K562 (cell line): Measurements from ENCODE around the gene CARD8. TPM values are rescaled to one million over a fixed set of nuclear protein-coding genes. Genes with fewer than 3 reads are reported as not detected.

Experiments used
- AFF1 ChIP-seq, 2 experiments: fragments of 450-650 bp; IDR thresholded peaks; 2 replicates each; pipeline ENCODE4 v1.6.1; 2018; ENCODE audit warnings: mild to moderate bottlenecking in 2 of 2, low read depth in 1 of 2; ENCODE audit not compliant: partially characterized antibody in 2 of 2
- ARID1B ChIP-seq: fragments of 450-650 bp; IDR thresholded peaks from 2 replicates; pipeline ENCODE4 v1.6.1; 2016; ENCODE audit warnings: antibody characterized with exemption, mild to moderate bottlenecking, inconsistent platforms
- CREM ChIP-seq: IDR thresholded peaks from 2 replicates; pipeline ENCODE4 v1.6.1; 2014; ENCODE audit warnings: antibody characterized with exemption, low read depth
- DPF2 ChIP-seq: fragments of 450-650 bp; IDR thresholded peaks from 2 replicates; pipeline ENCODE4 v1.6.1; 2016
- ETV1 ChIP-seq: fragments of 450-650 bp; conservative IDR thresholded peaks from 2 replicates; pipeline ENCODE4 v1.6.1; 2016; ENCODE audit warnings: missing genetic modification characterization, control low read depth, low read depth, missing compliant biosample characterization
- IRF2 ChIP-seq: sonication (generic); formaldehyde crosslinking; IDR thresholded peaks from 2 replicates; pipeline ENCODE4 v1.8.1; 2022; ENCODE audit warnings: mild to moderate bottlenecking, missing genetic modification reagents
- JUN ChIP-seq, 2 experiments: sonication (generic) in 1 of 2; formaldehyde crosslinking in 1 of 2; IDR thresholded peaks; 2 replicates each; pipeline versions ENCODE4 v1.6.1 to v1.8.0; 2012 to 2022; ENCODE audit warnings: borderline replicate concordance in 2 of 2, mild to moderate bottlenecking in 2 of 2, improper control_type of control experiment in 1 of 2, low read depth in 1 of 2, low read length in 1 of 2, missing genetic modification reagents in 1 of 2
- JUND ChIP-seq, 2 experiments: IDR thresholded peaks; 2 replicates in 1 of 2; 3 replicates in 1 of 2; pipeline ENCODE4 v1.6.1; 2011; ENCODE audit warnings: borderline replicate concordance in 2 of 2, low read depth in 2 of 2, low read length in 2 of 2, improper control_type of control experiment in 1 of 2, missing biosample characterization in 1 of 2, missing genetic modification characterization in 1 of 2, missing genetic modification reagents in 1 of 2
- PCBP1 ChIP-seq: fragments of 200-400 bp; formaldehyde crosslinking; IDR thresholded peaks from 2 replicates; pipeline ENCODE4 v1.6.1; 2018; ENCODE audit warnings: mild to moderate bottlenecking, low read depth, low read length; ENCODE audit not compliant: poor library complexity, severe bottlenecking
- RBM22 ChIP-seq: fragments of 200-400 bp; formaldehyde crosslinking; IDR thresholded peaks from 2 replicates; pipeline ENCODE4 v1.6.1; 2018; ENCODE audit warnings: low read length, low read depth; ENCODE audit not compliant: poor library complexity, severe bottlenecking
- SMARCA4 ChIP-seq: fragments of 450-650 bp; IDR thresholded peaks from 2 replicates; pipeline ENCODE4 v1.6.1; 2016
- SMARCC2 ChIP-seq: fragments of 450-650 bp; IDR thresholded peaks from 2 replicates; pipeline ENCODE4 v1.6.1; 2017; ENCODE audit warnings: antibody characterized with exemption, moderate library complexity, mild to moderate bottlenecking, low read depth
- SMARCE1 ChIP-seq: fragments of 450-650 bp; IDR thresholded peaks from 2 replicates; pipeline ENCODE4 v1.7.1; 2016; ENCODE audit warnings: mild to moderate bottlenecking
- SRSF3 ChIP-seq: fragments of 200-400 bp; formaldehyde crosslinking; IDR thresholded peaks from 2 replicates; pipeline ENCODE4 v1.6.1; 2016; ENCODE audit warnings: mild to moderate bottlenecking, low read length, moderate library complexity; ENCODE audit not compliant: insufficient read depth
- TRIM28 ChIP-seq: fragments of 450-650 bp; IDR thresholded peaks from 2 replicates; pipeline ENCODE4 v1.6.1; 2017
- ZBTB17 ChIP-seq: fragments of 450-650 bp; formaldehyde crosslinking; IDR thresholded peaks from 2 replicates; pipeline ENCODE4 v1.4.0; 2020; ENCODE audit warnings: mild to moderate bottlenecking
- polyA plus RNA-seq, 8 experiments: library from polyadenylated mRNA; depleted of rRNA in 4 of 8; stranded (reverse) in 5 of 8; unstranded in 3 of 8; fragments of >200 nt; fragmentation: Nextera tagmentation in 2 of 8; fragmentation: Illumina TruSeq in 1 of 8; extraction: Ambion mirVana in 2 of 8; extraction: Trizol in 1 of 8; gene quantifications; 2 replicates each; pipeline versions ENCODE4 v1.2.1 to v1.2.3, GENCODE V29; 2011 to 2014; ENCODE audit warnings: inconsistent platforms in 1 of 8, missing spikeins in 1 of 8
- total RNA-seq, 7 experiments: library from RNA; depleted of rRNA in 6 of 7; stranded (reverse); fragments of >200 nt in 6 of 7; fragmentation: Illumina TruSeq in 2 of 7; extraction: Trizol in 2 of 7; gene quantifications; 2 replicates each; pipeline versions ENCODE4 v1.2.1 to v1.2.3, GENCODE V29; 2011 to 2021; ENCODE audit warnings: low replicate concordance in 1 of 7
- TF ChIP-seq, protein P1 (sequence below), 2 experiments: fragments of 450-650 bp; IDR thresholded peaks; 2 replicates each; pipeline ENCODE4 v1.6.1; 2016
- TF ChIP-seq, protein P2 (sequence below), 2 experiments: fragments of 450-650 bp in 1 of 2; sonication (generic) in 1 of 2; formaldehyde crosslinking in 1 of 2; IDR thresholded peaks in 1 of 2; conservative IDR thresholded peaks in 1 of 2; 2 replicates each; pipeline versions ENCODE4 v1.6.1 to v1.8.1; 2016 to 2023; ENCODE audit warnings: mild to moderate bottlenecking in 2 of 2, moderate library complexity in 2 of 2, inconsistent platforms in 1 of 2, missing genetic modification reagents in 1 of 2

The CARD8 gene
- total and polyA plus RNA-seq, 9 of the 15 experiments (the other 6 are each of a cell fraction or from before 2014, with no cell fraction given): 11.5 to 26.4 (median 20.8) TPM

GRCh38 chr19:48206397-48207093 lies 49.2 kb downstream of the CARD8 start (continued):
- no peak for TF ChIP-seq SRSF3
- TF ChIP-seq SMARCE1: peak; percentile 70; the same call in 1 of the 2 replicates
- TF ChIP-seq IRF2 (CRISPR knock-in tag): no peak
- TF ChIP-seq, protein P1, sequence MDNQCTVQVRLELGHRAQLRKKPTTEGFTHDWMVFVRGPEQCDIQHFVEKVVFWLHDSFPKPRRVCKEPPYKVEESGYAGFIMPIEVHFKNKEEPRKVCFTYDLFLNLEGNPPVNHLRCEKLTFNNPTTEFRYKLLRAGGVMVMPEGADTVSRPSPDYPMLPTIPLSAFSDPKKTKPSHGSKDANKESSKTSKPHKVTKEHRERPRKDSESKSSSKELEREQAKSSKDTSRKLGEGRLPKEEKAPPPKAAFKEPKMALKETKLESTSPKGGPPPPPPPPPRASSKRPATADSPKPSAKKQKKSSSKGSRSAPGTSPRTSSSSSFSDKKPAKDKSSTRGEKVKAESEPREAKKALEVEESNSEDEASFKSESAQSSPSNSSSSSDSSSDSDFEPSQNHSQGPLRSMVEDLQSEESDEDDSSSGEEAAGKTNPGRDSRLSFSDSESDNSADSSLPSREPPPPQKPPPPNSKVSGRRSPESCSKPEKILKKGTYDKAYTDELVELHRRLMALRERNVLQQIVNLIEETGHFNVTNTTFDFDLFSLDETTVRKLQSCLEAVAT (IDR thresholded peaks at IDR 0.05): peak in 1 of 2 experiments; percentile 86; a peak in 2 of 4 replicates
- TF ChIP-seq AFF1 (IDR thresholded peaks at IDR 0.05; ENCODE audit: low read depth in 1 of 2, partially characterized antibody in 2 of 2): peak in 1 of 2 experiments; percentile 73
- TF ChIP-seq RBM22: no peak
- peak; percentile 58; the same call in 1 of the 2 replicates for TF ChIP-seq SMARCC2
- TF ChIP-seq TRIM28: 0 out of 2 replicates have a peak, but pooled peaks have one; percentile 45
- TF ChIP-seq CREM: 0 out of 2 replicates have a peak, but pooled peaks have one; percentile 8
- peak; percentile 46; the same call in 1 of the 2 replicates for TF ChIP-seq JUN (IDR thresholded peaks at IDR 0.05; ENCODE audit: borderline replicate concordance, low read depth, low read length)
- no peak for TF ChIP-seq JUN (CRISPR knock-in tag; IDR thresholded peaks at IDR 0.05; ENCODE audit: borderline replicate concordance)
- TF ChIP-seq DPF2: peak; percentile 81
- TF ChIP-seq PCBP1: no peak
- TF ChIP-seq, protein P2, sequence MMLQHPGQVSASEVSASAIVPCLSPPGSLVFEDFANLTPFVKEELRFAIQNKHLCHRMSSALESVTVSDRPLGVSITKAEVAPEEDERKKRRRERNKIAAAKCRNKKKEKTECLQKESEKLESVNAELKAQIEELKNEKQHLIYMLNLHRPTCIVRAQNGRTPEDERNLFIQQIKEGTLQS (IDR thresholded peaks at IDR 0.05): peak; percentile 64
- TF ChIP-seq, protein P2 (CRISPR knock-in tag; conservative IDR thresholded peaks at IDR 0.05): no peak
- TF ChIP-seq SMARCA4: peak; percentile 72; the same call in 1 of the 2 replicates
- TF ChIP-seq ETV1 (tag): 0 out of 2 replicates have a peak, but pooled peaks have one; percentile 21
- TF ChIP-seq ARID1B: peak; percentile 67
- TF ChIP-seq ZBTB17 (CRISPR knock-in tag): peak; percentile 52; the same call in 1 of the 2 replicates
- TF ChIP-seq JUND (IDR thresholded peaks at IDR 0.05; ENCODE audit: borderline replicate concordance, low read depth, low read length): peak; percentile 78
- peak; percentile 79; the same call in 1 of the 3 replicates for TF ChIP-seq JUND (tag; IDR thresholded peaks at IDR 0.05; ENCODE audit: borderline replicate concordance, low read depth, low read length)
